Heart left ventricle (tissue), 16 donors: ENCODE data around the gene ATP11C. TPM values are rescaled to one million over a fixed set of nuclear protein-coding genes. Genes with fewer than 3 reads are reported as not detected.
A peak's percentile ranks its signal among the peaks of the same experiment; 100 is the strongest.

ENCODE experiments used
- ATAC-seq, 4 donors: fragments of 200-7000 bp; cut with Tn5 transposase; one replicate each; pipeline ENCODE4 v1.9.1; 2020 to 2022; ENCODE audit warnings: moderate library complexity in 4 of 4, mild to moderate bottlenecking in 3 of 4, moderate number of reproducible peaks in 1 of 4
- DNase-seq, 5 donors: peaks; one replicate each; pipeline ENCODE4 v3.0.0-alpha.2; 2020
- H3K27ac ChIP-seq, 12 donors: fragments of 200-600 bp; sonication (generic) in 4 of 12; one replicate each; pipeline versions ENCODE4 v1.5.0 to v1.8.0; 2016 to 2022; ENCODE audit warnings: mild to moderate bottlenecking in 2 of 12
- H3K27me3 ChIP-seq, 9 donors: fragments of 200-600 bp; sonication (generic) in 2 of 9; one replicate each; pipeline versions ENCODE4 v1.5.1 to v1.8.0; 2016 to 2022; ENCODE audit warnings: mild to moderate bottlenecking in 3 of 9
- H3K36me3 ChIP-seq, 9 donors: fragments of 200-600 bp; sonication (generic) in 2 of 9; one replicate each; pipeline versions ENCODE4 v1.5.0 to v1.8.0; 2018 to 2022; ENCODE audit warnings: mild to moderate bottlenecking in 2 of 9
- H3K4me1 ChIP-seq, 12 donors: fragments of 200-600 bp; sonication (generic) in 4 of 12; one replicate each; pipeline versions ENCODE4 v1.5.0 to v1.8.0; 2016 to 2022; ENCODE audit warnings: mild to moderate bottlenecking in 3 of 12
- H3K4me3 ChIP-seq, 12 donors: fragments of 200-600 bp; sonication (generic) in 4 of 12; one replicate each; pipeline versions ENCODE4 v1.5.0 to v1.8.0; 2017 to 2022; ENCODE audit warnings: mild to moderate bottlenecking in 9 of 12, moderate library complexity in 4 of 12
- H3K9me3 ChIP-seq, 12 donors: fragments of 200-600 bp; sonication (generic) in 4 of 12; one replicate each; pipeline versions ENCODE4 v1.5.0 to v1.8.0; 2016 to 2022; ENCODE audit warnings: mild to moderate bottlenecking in 1 of 12
- POLR2A ChIP-seq, 2 donors: fragments of 450-650 bp; IDR thresholded peaks; one replicate each; pipeline ENCODE4 v1.6.1; 2017; ENCODE audit warnings: antibody characterized with exemption in 2 of 2, mild to moderate bottlenecking in 2 of 2, moderate library complexity in 2 of 2
- WGBS, 4 donors: extraction: QIAGEN DNeasy Blood & Tissue Kit in 2 of 4; methylation state at CpG; one replicate each; pipeline versions ENCODE4 v1.1.5 to v1.1.7; 2013 to 2018; 5-methylcytosine and 5-hydroxymethylcytosine counted together
- intact Hi-C, 10 donors: fragments of 100-400 bp; cut with DNase I; formaldehyde crosslinking; loops; one replicate each; pipeline versions ENCODE4 v1.11.1 to v1.14.2; 2022
- polyA plus RNA-seq, 2 donors: library from polyadenylated mRNA; stranded (reverse); fragments of 200-250 nt; gene quantifications; one replicate each; pipeline ENCODE4 v1.2.3, GENCODE V29; 2013
- total RNA-seq, 9 donors: library from RNA; depleted of rRNA in 2 of 9; stranded (reverse); fragments of >200 nt in 2 of 9; fragmentation: NEBNext Ultra II Directional in 3 of 9; extraction: Animal tissue kit (Norgen Biotek cat#: 25700) in 3 of 9; gene quantifications; one replicate each; pipeline versions ENCODE4 v1.1.0 to v1.2.4, GENCODE V29; 2016 to 2023
- TF ChIP-seq, protein P1 (sequence below), 12 donors: fragments of 200-600 bp; sonication (generic) in 4 of 12; IDR thresholded peaks; one replicate each; pipeline versions ENCODE4 v1.5.0 to v1.8.0; 2018 to 2022; ENCODE audit warnings: antibody characterized with exemption in 12 of 12, mild to moderate bottlenecking in 5 of 12
- donor health status: ischemic (EF 13 %, LVEDD 7.1; RV severe dilation, severe dysfunction).
- donor health status: healthy with polysubstance abuse.
- donor health status: DM: no; HTN: yes; CAD: no.
- donor health status: DM: no; HTN: no; CAD: no.
- donor health status: ischemic (EF 25% LVEDD 6.9; RV normal size, moderate dysfunction).
- donor health status: ischemic (EF 25% LVEDD 5.7; RV mildly dilated, moderate dysfunction).
- donor health status: healthy.
- donor health status: DM: yes; HTN: yes; CAD: no.
- donor health status: ischemic (EF 35%, LVEDD 5.7; RV mildly dilated, moderate dysfunction).
- donor health status: nonischemic (EF 11% LVEDD 7.7; RV severe dilation, severe dysfunction).
- donor health status: DM: yes; HTN: yes; CAD: no.
- donor health status: PGD.
- donor health status: ischemic (EF 29% LVEDD 5.4; RV normal size, mild dysfunction).
- donor health status: nonischemic (EF 23%, LVEDD 6.1; RV moderate dilation, normal function).

Gene ATP11C
- total and polyA plus RNA-seq, 11 donors: 1.1 to 10.2 (median 3.9) TPM

DNA sequence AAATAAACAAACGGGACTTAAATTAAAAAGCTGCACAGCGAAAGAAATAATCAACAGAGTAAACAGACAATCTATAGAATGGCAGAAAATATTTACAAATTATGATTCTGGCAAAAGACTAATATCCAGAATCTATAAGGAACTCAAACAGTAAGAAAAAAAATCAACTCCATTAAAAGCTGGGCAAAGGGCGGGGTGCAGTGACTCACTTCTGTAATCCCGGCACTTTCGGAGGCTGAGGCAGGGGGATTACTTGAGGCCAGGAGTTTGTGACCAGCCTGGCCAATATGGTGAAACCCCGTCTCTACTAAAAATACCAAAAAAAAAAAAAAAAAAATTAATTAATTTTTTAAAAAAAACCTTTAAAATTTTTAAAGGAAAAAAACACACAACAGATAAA lies 109.0 kb downstream of the ATP11C start:
- Histone ChIP-seq H3K36me3 (peaks cover 0 to 3% (median 0%) of the 10 kb centered on the region in 9 donors), H3K4me3 (peak overlapping the region in 1 of 12 donors; percentile 19), H3K9me3 (no peaks in the 10 kb centered on the region), H3K27me3 (no peaks in the 10 kb centered on the region), H3K27ac (no peak overlapping the region), H3K4me1 (peaks cover 0 to 22% (median 6%) of the 10 kb centered on the region in 12 donors)
- intact Hi-C loops: loop anchor here in 2 of 10 donors (10.0 kb wide), 1 partner anchor 111 kb away; the partner anchor contains the start of gene ATP11C (in 2 of the 2)
- DNase-seq (no peak), ATAC-seq (no peak)
- 77 to 92% (median 81%) methylated on average over 6 of the region's 6 CpGs for WGBS, 4 donors
- TF ChIP-seq, protein P1, sequence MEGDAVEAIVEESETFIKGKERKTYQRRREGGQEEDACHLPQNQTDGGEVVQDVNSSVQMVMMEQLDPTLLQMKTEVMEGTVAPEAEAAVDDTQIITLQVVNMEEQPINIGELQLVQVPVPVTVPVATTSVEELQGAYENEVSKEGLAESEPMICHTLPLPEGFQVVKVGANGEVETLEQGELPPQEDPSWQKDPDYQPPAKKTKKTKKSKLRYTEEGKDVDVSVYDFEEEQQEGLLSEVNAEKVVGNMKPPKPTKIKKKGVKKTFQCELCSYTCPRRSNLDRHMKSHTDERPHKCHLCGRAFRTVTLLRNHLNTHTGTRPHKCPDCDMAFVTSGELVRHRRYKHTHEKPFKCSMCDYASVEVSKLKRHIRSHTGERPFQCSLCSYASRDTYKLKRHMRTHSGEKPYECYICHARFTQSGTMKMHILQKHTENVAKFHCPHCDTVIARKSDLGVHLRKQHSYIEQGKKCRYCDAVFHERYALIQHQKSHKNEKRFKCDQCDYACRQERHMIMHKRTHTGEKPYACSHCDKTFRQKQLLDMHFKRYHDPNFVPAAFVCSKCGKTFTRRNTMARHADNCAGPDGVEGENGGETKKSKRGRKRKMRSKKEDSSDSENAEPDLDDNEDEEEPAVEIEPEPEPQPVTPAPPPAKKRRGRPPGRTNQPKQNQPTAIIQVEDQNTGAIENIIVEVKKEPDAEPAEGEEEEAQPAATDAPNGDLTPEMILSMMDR (IDR thresholded peaks at IDR 0.05): no peak
- TF ChIP-seq POLR2A (IDR thresholded peaks at IDR 0.05): no peak

DNA sequence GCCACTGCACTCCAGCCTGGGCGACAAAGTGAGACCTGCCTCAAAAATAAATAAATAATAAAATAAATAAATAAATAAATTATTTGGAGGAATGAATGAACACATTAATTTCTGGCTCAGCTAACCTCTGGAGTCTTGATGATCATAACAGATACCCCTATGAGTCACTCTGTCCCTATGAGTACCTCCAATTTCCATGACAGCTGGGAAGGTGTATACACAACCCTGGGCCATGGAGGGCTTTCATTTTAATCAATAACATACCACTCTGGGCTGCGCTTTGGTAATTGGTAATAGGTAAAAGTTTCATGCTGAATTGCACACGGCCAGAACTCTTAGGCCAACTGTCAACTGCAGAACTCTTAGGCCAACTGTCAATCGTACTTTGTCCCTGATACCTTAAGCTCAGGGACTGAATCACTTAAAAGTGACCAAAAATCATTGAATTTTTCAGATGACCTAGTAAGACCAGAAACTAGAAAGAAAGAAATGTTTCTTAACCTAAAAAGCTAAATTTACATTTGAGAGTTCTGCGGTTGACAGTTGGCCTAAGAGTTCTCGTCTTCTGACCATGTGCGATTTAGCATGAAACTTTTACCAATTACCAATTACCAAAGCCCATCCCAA lies 112.4 kb downstream of the ATP11C start:
- TF ChIP-seq POLR2A (IDR thresholded peaks at IDR 0.05): no peak
- TF ChIP-seq, protein P1 (IDR thresholded peaks at IDR 0.05): no peak
- H3K4me1 ChIP-seq: peaks cover 0 to 5% (median 0%) of the 10 kb centered on the region in 12 donors
- peaks cover 0 to 6% (median 0%) of the 10 kb centered on the region in 9 donors for H3K36me3 ChIP-seq
- no peak overlapping the region for H3K27ac ChIP-seq
- H3K9me3 ChIP-seq: no peaks in the 10 kb centered on the region
- no peak overlapping the region for H3K4me3 ChIP-seq
- DNase-seq (no peak), ATAC-seq (no peak)
- 82 to 97% (median 93%) methylated on average over 7 of the region's 7 CpGs for WGBS, 4 donors
- intact Hi-C loops: loop anchor here in 2 of 10 donors (10.0 kb wide), 1 partner anchor 114 kb away; the partner anchor contains the start of gene ATP11C (in 2 of the 2)
- H3K27me3 ChIP-seq: no peaks in the 10 kb centered on the region

DNA sequence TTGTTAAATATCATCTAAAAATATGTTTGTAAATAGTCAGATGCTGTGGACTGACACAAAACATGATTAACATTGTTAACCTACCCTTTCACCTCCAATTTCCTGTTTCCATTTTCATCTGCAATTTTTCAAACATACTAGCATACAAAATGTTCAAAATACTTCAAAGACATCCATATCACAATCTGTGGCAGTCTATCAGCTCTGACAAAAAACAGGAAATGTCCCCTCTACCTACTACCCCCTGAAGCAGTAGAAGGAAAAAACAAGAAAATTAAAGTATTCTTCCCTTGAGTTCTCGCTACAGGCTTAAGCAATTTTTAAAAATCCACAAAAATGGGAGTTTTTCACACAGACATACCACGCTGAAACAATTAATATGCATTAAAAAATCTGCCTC lies 116.6 kb downstream of the ATP11C start:
- no peaks in the 10 kb centered on the region for H3K27me3 ChIP-seq
- ATAC-seq: no peak
- H3K9me3 ChIP-seq: no peaks in the 10 kb centered on the region
- TF ChIP-seq, protein P1 (IDR thresholded peaks at IDR 0.05): no peak
- TF ChIP-seq POLR2A (IDR thresholded peaks at IDR 0.05): no peak
- 66 to 91% (median 79%) methylated on average over 2 of the region's 2 CpGs for WGBS, 4 donors
- no peak overlapping the region for H3K4me3 ChIP-seq
- intact Hi-C loops: no loop called here
- H3K4me1 ChIP-seq: no peaks in the 10 kb centered on the region
- DNase-seq: no peak
- H3K27ac ChIP-seq: no peak overlapping the region
- peaks cover 0 to 26% (median 0%) of the 10 kb centered on the region in 9 donors for H3K36me3 ChIP-seq

DNA sequence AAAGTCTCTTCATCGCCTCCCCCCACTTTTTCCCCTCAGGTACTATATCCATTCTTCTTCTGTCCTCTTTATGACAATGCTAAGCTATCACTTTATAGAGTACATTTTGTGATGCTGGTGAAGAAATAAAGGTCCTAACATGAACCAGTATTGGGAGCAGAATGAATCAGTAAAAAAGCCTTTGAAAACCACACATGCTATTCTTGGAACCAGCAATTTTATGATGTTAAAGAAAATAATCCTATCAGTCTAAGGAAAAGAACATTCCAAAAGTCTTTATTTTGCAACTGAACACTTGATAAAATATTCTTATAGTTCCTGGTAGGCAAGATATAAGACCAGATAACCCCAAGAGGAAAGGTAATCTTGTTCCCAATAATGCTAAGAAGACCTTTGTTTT lies 117.1 kb downstream of the ATP11C start:
- Histone ChIP-seq H3K27me3 (no peaks in the 10 kb centered on the region), H3K4me1 (no peaks in the 10 kb centered on the region), H3K27ac (no peak overlapping the region), H3K9me3 (no peaks in the 10 kb centered on the region), H3K4me3 (no peak overlapping the region), H3K36me3 (peaks cover 0 to 26% (median 0%) of the 10 kb centered on the region in 9 donors)
- 89 to 100% (median 94%) methylated on average over 1 of the region's 1 CpG for WGBS, 4 donors
- TF ChIP-seq, protein P1 (IDR thresholded peaks at IDR 0.05): no peak
- no peak for TF ChIP-seq POLR2A (IDR thresholded peaks at IDR 0.05)
- ATAC-seq (no peak), DNase-seq (no peak)
- intact Hi-C loops: no loop called here
